Measurements from ENCODE around the gene CHSY1. TPM values are rescaled to one million over a fixed set of nuclear protein-coding genes. Genes with fewer than 3 reads are reported as not detected.

The CHSY1 gene
- total RNA-seq, 4 donors from 2014 or later, result 19.2 to 36.8 (median 28.1) TPM

DNA sequence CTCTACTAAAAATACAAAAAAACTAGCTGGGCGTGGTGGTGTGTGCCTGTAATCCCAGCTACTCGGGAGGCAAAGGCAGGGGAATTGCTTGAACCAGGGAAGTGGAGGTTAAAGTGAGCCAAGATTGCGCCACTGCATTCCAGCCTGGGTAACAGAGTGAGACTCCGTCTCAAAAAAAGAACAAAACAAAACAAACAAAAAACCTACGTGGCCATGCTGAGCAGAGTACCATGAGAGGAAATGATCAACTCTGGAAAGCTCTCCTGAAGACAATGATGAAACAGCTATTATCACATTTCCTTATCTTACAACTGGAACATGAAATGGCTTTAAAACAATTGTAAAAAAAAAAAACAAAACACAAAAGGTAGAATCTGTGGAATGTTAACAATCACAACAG lies 75.2 kb downstream of the CHSY1 start:
- TF ChIP-seq, protein P1, sequence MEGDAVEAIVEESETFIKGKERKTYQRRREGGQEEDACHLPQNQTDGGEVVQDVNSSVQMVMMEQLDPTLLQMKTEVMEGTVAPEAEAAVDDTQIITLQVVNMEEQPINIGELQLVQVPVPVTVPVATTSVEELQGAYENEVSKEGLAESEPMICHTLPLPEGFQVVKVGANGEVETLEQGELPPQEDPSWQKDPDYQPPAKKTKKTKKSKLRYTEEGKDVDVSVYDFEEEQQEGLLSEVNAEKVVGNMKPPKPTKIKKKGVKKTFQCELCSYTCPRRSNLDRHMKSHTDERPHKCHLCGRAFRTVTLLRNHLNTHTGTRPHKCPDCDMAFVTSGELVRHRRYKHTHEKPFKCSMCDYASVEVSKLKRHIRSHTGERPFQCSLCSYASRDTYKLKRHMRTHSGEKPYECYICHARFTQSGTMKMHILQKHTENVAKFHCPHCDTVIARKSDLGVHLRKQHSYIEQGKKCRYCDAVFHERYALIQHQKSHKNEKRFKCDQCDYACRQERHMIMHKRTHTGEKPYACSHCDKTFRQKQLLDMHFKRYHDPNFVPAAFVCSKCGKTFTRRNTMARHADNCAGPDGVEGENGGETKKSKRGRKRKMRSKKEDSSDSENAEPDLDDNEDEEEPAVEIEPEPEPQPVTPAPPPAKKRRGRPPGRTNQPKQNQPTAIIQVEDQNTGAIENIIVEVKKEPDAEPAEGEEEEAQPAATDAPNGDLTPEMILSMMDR (IDR thresholded peaks at IDR 0.05; ENCODE audit: low read depth), result no peak

DNA sequence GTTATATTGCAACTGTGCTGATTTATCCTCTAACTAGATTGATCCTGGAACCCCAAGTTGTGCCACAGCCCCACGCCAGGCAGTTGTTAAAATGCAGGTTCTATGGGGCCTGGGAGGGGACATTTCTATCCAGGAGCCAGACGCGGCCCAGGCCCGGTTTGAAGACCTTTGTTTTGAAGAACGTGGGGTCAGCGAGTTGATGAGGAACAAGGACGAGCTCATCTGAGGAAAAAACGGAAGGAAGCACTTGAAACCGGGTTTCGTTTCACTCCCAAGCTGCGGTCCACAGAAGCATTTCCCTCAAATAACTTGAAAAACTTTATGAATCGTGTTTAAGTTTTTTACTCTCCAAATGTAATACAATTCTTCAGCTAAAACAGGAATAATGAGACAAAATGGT lies 76.4 kb downstream of the CHSY1 start:
- TF ChIP-seq, protein P1 (IDR thresholded peaks at IDR 0.05; ENCODE audit: low read depth), result no peak

DNA sequence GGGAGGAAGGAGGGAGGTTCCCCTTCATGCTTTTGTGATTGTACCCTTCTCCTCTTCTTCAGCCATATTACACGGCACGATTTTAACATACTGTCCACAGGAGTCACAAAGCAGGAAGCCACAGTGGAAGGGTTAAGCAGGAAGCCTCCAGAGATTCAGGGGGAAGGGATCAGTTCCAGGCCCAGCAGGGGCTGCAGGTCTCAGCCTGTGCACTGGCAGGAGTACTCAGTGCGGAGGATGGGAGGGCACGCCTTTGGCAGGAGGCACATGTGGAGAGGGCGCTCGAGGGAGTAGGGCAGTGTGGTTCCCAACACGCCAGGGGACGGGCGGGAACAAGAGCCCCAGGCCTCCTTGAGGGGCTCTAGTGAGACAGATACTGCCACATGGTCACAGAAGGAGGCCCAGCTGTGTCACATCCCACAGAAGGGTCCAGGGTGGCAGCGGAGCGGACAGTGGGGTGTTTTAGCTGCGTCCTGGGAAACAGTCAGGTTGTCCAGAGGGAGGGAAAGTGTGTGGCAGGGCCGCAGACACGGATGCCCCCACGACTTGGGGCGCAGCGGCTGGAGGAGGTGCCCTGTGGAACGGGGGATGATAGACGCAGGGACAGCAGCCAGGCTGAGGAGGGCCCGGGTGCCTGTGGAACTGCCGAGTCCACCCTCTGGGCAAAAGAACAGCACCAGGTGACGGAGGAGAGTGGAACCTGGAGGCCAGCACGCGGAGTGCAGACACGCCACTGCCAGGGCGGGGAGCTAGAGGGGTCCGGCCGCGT lies 77.5 kb downstream of the CHSY1 start:
- TF ChIP-seq, protein P1 (IDR thresholded peaks at IDR 0.05; ENCODE audit: low read depth), result no peak

DNA sequence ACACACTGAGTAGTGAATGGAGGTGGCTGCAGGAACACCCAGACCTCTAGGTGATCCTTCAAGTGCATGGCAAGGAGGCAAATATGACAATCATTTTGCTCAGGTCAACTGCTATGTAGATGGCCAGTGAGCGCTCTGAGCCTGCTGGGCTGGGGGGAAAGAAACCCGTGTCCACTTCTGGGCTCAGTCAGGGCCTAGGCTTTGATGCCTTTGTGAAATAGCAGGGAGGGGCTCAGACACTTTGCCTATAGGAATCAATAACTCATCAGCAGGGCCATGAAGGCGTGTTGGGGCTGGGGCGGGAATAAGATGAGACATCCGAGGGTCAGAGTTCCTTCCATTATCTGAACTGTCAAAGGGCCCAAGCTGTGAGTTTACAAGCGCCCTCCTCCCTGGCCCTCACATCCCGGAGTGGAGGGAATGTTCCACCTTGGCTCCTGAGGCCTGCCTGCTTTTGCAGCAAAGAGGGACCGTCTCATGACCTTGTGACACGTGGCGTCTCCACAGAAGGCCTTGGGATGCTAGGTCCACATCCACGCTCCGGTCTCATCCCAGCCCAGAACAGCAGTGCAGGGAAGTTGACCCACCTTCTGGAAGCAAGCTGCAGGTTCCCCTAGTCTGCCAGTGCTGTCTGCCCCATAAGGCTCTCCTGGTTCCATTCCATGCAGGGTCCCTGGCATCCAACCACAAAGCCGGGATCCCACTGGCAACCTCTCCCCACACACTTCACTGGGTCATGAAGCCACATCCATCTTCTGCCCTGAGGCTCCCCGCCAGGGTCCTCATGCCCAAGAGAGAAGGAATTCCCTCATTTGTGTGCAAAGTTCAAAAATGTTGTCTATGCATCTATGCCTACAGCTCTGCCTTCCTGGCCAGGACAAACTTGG lies 78.4 kb downstream of the CHSY1 start:
- TF ChIP-seq, protein P1 (IDR thresholded peaks at IDR 0.05; ENCODE audit: low read depth), result no peak

DNA sequence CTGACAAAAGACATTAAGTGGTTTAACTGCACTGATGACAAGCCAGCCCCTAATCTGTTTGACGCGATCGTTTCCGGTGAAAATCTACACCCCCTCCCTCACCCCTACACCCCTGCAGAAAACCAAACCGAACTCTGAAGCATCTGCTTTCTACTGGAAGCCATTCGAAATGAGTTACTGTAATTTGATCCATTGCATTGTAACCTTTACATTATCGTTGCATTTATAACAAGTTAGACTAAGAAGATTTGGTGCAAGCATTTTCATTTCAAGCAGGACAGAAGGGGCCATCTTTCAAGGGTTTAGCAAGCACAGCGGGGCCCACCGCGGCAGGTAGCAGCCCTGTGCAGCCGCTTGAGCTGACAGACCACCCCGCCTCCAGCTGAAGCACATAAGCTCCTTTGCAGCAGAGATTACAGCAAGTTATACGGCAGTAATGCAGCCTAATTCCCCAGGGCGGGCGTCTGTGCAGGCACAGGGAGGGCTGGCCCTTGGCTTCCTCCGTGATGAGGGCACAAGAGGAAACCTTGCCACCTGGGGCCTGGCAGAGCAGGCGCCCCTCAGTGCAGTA lies 79.3 kb downstream of the CHSY1 start:
- TF ChIP-seq, protein P1 (IDR thresholded peaks at IDR 0.05; ENCODE audit: low read depth), result no peak

DNA sequence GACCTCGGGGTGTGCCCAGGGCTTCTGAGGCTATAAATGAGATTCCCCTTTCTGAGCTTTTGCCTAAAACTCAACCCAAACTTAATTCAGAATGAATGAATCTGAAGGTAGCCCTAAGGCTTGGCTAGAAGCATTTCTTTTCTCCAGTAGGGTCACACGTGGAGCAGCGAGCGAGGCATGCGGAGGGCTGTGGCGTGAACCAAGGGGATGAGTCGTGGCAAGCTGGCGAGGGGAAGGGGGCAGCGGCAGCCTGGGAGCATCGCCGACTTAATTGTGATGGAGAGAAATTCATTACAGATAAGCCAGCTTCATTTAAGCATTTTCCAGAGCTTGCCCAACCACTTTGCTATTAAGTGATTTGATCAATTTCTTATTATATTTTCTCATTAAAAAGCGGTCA lies 79.9 kb downstream of the CHSY1 start:
- TF ChIP-seq, protein P1 (IDR thresholded peaks at IDR 0.05; ENCODE audit: low read depth), result no peak
